Myocyte (in vitro differentiated cells): ENCODE results near the gene GID8. TPM values are rescaled to one million over a fixed set of nuclear protein-coding genes. Genes with fewer than 3 reads are reported as not detected.
A peak's percentile ranks its signal among the peaks of the same experiment; 100 is the strongest.

ENCODE experiments used
- DNase-seq: peaks from one replicate; pipeline ENCODE4 v3.0.0-alpha.2; 2012; ENCODE audit warnings: low read depth
- total RNA-seq: library from RNA; depleted of rRNA; stranded (reverse); fragments of >200 nt; gene quantifications from 2 replicates; pipeline ENCODE4 v1.2.3, GENCODE V29; 2014

GID8 gene
- total RNA-seq, 1 donor from 2014 or later = 27.9 TPM

DNA sequence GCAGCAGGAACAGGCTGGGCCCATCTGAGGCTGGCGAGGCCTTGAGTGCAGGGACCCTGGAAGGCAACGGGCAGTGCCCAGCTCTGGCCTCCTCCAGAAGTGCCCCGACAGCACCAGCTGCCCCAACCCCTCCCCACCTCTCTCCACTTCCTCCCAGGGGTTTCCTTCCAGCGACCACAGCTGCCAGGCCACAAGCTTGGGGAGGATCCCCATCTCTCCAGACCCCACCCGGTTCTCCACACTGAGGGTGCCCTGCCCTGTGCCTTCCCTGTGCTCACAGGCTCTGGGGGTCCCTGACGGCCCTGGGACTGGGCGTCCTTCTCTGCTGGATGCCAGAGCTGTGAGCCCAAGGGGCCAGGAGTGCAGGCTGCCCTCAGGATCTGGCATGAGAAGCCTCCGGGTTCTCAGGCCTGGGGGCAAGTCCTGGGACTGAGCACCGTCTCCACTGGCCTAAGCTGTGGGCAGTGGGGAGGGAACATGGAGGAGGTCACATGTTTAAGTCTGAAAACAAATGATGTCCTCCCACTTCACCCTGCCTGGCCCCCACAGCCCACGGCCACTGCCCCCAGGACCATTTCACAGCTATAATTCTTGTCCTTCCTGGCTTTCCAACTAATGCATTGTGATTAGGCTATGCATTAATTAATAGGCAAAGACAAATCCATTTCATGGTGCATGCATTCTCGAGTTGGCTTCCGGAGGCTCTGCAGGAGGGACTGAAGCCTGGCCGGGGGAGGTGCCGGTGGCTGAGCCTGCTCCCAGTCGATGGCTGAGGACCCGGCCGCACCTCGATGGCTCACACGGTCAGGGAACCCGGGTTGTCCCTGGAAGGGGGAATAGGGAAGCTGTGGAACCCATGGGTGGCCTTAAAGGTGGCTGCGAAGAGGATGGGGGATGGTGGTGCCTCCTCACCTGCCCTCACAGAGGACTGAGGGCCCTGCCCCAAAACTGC is 44.5 kb downstream of the GID8 start:
- no peak for DNase-seq

DNA sequence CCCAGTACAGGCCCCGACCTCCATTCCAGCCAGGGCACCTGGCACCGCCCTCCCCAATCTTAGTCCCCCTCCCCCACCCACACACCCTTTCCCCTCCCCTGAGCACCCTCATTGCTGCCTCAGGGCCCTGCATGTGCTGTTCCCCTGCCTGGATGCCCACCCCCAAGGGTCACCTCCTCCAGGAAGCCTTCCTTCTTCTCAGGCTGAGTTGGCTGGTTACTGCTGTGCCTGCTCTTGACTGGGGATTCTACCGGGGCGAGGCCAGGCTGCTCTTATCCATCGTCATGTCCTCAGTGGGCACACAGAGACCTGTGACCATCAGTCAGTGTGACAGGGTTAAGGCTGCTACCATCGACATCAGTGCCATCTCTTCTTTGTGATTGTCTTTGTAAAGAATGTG is 45.3 kb downstream of the GID8 start:
- no peak for DNase-seq

DNA sequence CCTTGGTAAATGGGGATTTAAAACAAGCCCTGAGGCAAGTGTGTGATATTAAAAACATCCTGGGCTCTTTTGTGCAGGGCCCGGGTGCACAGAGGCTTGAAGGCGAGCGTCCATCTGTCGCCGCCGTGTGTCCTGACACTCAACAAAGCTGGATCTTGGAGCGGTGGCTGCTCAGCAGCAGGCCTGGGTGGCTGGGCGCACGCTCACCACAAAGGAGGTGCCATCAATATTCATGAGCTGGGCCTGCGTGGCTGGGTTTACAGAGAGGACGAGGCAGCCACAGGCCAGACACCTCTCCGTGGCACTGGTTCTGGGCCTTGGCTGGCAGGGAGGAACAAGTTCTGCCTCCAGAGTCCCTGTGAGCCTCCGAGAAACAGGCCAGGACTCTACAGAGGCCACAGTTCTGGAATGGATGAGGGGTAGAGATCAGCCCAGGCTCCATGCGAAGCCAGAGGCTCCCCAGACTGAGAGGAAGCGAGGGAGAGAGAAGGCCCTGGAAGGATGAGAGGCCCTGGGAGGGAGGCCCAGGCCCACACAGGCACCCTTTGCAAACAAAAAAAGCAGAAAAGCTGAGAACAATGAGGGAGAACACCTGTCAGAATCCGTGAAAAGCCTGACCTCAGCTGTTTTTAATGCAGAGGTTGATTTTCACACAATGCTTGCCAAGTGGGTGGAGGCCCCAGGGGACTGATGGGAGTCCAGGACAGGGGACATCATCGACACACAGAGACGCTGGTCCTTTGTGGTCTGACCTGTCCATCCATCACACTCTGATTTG is 46.9 kb downstream of the GID8 start:
- no peak for DNase-seq

- DNase-seq = no peak
Measured at GRCh38 chr20:62985444-62985778, 47.5 kb downstream of the GID8 start.

DNA sequence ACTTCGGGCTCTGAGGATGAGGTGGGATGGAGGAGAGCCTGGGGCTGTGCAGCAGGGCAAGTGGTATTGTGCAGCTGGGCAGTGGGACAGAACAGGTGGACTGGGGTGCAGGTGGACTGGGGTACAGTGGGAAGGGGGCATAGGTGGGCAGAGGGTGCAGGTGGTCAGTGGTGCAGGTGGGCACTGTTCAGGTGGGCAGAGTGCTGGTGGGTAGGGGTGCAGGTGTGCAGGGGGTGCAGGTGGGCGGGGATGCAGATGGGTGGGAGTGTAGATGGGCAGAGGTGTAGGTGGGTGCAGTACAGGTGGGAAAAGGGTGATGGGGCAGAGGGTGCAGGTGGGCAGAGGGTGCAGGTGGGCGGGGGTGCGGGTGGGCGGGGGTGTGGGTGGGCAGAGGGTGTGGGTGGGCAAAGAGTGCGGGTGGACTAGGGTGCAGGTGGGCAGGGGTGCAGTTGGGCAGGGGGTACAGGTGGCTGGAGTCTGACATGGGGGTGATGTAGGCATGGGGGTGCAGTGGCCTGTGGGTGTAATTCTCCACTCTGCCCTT is 48.4 kb downstream of the GID8 start:
- no peak for DNase-seq

GRCh38 chr20:62987114-62987513 is 49.2 kb downstream of the GID8 start:
- DNase-seq = no peak

- DNase-seq = no peak
Measured at GRCh38 chr20:62989201-62989601, 51.3 kb downstream of the GID8 start.

DNA sequence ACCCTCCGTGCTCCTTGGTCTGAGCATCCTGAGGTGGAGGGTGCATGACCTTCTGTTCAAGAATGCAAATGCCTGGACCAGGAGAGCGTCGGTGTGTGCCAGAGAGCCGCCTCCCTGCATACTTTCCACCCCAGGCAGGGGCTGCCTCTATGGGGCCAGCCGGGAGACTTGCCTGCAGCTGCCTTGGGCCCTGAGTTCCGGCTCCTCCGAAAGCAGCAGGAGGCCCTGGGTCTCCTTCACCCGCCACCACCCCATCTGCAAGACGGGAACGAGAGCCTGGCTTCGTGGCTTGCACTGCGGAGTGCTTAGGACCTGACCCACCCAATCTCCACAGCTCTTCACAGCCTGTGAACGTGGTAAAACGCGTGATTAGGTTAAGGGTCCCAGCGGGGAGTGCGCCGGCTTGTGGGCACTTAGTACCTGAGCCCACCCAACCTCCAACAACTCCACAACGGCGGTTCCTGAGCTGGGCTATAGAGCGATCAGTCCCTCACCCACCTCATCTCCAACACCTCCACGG is 52.4 kb downstream of the GID8 start:
- DNase-seq = no peak

- no peak for DNase-seq
Measured at GRCh38 chr20:62991196-62991807, 53.4 kb downstream of the GID8 start.

DNA sequence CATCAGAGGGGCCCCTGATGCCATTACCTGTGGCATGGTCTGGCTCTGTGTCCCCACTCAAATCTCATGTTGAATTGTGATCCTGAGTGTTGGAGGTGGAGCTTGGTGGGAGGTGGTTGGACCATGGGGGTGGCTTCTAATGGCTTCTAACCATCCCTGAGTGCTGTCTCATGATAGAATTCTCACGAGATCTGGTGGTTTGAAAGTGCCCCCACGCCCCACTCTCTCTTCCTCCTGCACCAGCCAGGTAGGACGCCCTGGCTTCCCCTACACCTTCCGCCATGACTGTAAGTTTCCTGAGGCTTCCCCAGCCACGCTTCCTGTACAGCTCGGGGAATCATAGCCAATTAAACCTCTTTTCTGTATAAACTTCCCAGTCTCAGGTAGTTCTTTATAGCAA is 53.9 kb downstream of the GID8 start:
- no peak for DNase-seq

GRCh38 chr20:62993856-62994494 is 56.0 kb downstream of the GID8 start:
- peak; percentile 54 for DNase-seq

DNA sequence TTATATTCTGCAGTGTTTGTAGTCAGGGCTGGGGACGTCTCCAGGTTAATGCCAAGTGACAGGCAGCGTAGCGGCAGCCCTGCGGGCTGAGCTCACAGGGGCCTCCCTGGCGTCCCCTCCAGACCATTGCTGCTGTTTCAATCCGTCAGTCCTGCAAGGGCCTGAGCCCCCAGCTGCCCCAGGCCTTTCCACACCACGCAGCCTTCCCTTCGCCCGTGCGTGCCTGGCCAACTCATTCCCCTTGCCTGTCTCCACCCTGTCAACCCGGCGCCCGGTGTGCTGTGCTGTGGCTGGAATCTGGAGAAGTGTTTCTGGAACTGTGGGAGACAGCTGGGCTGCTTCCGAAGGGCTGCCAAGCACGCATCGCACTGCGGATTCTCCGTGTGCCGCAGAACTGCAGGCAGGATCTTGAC is 56.9 kb downstream of the GID8 start:
- peak; percentile 40 for DNase-seq

DNA sequence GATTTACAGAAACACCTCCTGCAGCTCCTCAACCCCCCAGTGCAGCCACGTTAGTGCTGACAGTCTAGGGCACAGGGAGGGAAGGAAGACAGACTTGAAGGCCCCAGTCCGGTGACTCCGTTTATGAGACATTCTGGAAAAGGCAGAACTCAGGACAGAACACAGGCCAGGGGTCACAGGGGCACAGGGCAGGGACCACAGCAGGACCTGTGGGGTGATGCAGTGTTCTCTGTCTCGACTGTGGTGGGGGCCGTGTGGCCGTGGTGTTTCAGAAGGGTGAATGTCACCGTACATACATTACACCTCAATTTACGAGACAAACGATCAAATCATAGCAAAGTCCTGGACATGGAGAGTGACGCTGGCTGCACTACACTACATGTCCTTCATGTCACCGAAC is 57.5 kb downstream of the GID8 start:
- DNase-seq = no peak

GRCh38 chr20:62995898-62996595 is 58.1 kb downstream of the GID8 start:
- DNase-seq = peak; percentile 22

GRCh38 chr20:62996596-62996982 is 58.6 kb downstream of the GID8 start:
- no peak for DNase-seq

DNA sequence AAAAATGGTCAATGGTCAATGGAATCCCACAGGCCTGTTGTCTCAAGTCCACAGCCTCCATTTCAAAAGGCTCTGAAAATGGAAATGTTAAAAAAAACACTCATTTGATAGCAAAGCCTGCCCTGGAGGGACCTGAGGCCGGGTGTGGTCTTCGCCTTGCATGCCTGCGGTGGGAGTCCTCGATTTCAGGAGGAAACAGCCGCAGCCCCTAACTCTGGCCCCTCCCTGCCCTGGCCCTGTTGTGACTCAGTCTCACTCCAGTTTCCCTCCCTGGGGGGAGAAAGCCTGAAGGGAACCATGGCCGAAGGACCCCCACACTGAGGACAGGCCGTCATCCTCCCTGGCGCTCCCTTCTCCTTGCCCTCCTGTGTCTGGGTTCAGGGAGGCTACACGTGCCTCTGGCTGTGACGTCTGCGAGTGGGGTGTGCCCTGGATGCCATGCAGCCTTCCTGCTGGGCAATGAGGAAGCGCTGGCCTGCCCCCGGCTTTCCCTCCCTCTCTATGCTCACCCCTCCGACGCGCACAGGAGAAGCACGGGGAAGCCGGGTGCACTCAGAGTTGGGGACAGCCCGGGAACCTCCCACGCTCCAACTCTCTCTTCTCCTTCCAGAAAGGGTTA is 59.6 kb downstream of the GID8 start:
- DNase-seq = no peak
